NCI-H2029 treated with DMSO at 0.1 percent for 48 hours (cell line): ENCODE data around the gene C14orf180.

Experiments
- DNase-seq: peaks from one replicate; lab custom pipeline; 2025; lab: John Stamatoyannopoulos, UW

Gene C14orf180

GRCh38 chr14:104594310-104595046 is 14.9 kb downstream of the C14orf180 start:
- no peak for DNase-seq

- no peak for DNase-seq
These were observed 15.6 kb downstream of the C14orf180 start for GRCh38 chr14:104595116-104595675.

- DNase-seq = no peak
These were observed 16.4 kb downstream of the C14orf180 start for GRCh38 chr14:104595911-104596450.

GRCh38 chr14:104596451-104596918 is 16.9 kb downstream of the C14orf180 start:
- no peak for DNase-seq

GRCh38 chr14:104596927-104597351 is 17.4 kb downstream of the C14orf180 start:
- no peak for DNase-seq

DNA sequence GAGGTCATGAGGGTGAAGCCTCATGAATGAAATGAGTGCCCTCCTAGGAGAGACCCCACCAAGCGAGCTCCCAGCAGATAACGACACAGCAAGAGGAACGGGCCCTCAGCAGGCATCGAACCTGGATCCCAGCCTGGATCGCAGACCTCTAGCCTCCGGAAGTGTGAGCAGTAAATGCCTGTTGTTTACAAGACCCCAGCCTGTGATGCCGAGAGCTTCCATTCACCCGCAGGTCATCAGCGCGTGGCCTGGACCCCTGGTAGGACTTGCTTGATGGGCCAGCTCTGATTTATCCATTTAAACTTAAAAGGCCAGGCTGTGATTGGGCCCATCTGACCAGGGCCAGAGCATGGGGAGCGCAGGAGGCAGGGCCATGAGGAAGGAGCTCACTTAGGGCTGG is 18.0 kb downstream of the C14orf180 start:
- DNase-seq = no peak

GRCh38 chr14:104598039-104598909 is 18.7 kb downstream of the C14orf180 start:
- no peak for DNase-seq

DNA sequence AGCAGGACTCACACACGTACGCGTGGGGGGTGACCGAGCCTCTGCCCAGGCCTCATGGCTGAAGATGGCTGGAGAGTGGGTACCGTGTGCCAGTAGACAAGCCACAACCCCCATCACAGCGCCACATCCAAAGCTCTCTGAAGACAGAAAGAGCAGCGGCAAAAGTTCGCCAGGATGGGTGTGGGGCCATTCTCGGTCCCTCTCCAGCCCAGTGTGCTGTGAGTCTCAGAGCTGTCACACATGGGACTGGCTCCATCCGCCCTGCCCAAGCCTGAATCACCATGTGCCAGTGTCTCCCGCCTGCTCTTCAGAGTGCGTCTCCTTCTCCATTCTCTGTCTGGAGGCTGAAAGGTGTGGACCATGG is 19.3 kb downstream of the C14orf180 start:
- DNase-seq = no peak

- no peak for DNase-seq
These were observed 19.9 kb downstream of the C14orf180 start for GRCh38 chr14:104599446-104599845.

- no peak for DNase-seq
These were observed 20.6 kb downstream of the C14orf180 start for GRCh38 chr14:104600141-104600643.

GRCh38 chr14:104600805-104601204 is 21.2 kb downstream of the C14orf180 start:
- no peak for DNase-seq

DNA sequence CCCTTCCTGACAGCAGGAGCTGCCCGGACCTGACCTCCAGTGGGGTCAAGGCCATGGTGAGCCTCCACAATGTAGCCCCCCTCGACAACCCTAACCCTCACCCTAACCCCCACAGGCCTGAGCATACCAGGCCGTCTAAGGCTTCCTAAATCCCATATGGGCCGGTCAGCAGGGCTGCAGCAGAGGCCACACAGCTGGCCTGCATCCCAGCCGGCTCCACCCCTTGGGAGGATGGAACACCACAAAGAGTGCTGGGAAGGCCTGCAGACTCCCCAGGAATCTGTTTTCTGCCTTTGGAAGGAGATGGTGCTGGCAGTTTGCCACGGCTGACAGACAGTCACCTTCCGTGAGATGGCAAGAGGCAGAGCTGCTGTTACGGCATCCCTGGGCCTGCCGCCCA is 22.2 kb downstream of the C14orf180 start:
- DNase-seq = no peak

GRCh38 chr14:104602315-104602932 is 22.9 kb downstream of the C14orf180 start:
- no peak for DNase-seq

GRCh38 chr14:104602933-104603325 is 23.4 kb downstream of the C14orf180 start:
- no peak for DNase-seq

GRCh38 chr14:104603711-104604401 is 24.3 kb downstream of the C14orf180 start:
- DNase-seq = no peak

DNA sequence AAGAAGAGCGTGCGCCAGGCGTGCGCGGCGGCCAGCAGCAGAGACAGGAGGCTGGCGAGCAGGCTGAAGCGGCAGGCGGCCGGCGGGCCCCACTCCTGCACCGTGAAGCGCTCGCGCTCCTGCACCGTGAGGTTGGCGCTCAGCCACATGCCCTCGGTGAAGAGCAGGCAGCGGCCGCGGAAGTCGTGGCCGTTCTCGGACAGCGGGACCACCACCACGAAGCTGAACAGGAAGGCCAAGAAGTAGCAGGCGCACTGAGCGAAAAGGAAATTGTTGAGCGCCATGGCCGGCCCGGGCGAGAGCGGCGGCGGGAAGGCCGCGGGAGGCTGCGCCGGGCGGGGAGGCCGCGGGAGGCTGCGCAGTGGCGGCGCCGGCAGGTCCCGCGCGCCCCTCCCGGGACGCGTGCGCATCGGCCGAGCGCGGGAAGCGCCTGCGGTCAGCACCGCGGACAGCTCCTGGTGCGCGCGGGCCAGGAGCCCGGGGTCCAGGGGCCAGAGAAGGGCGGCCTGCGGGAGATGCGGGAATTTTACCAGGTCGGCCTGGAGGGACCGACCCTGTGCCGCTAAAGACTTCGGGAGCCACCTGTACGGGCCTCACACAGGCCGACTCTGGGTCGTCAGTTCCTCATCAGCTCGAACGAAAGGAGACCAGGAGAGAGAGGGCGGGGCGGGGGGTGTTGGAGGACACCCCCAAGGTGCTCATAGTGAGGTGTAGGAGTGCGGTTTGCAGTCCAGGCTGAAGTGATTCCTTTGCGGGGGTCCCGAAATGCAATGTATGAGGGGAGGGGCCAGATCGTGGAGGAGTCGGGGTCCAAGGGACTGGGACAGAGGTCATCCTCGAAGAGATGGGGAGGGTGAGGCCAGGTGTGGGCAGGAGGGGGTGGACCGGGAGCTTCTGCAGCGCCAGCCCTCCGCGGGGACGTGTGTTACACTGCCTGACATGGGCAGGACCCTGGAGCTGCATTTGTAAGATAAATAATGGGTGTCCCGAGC is 25.2 kb downstream of the C14orf180 start, which contains the start of gene TMEM179:
Gene TMEM179 (minus strand): TSS at position 315 of the 992 bp plus-strand sequence. CDS start 31 bp downstream, at position 284.
- DNase-seq = no peak

GRCh38 chr14:104609666-104610065 is 30.1 kb downstream of the C14orf180 start:
- DNase-seq = no peak

DNA sequence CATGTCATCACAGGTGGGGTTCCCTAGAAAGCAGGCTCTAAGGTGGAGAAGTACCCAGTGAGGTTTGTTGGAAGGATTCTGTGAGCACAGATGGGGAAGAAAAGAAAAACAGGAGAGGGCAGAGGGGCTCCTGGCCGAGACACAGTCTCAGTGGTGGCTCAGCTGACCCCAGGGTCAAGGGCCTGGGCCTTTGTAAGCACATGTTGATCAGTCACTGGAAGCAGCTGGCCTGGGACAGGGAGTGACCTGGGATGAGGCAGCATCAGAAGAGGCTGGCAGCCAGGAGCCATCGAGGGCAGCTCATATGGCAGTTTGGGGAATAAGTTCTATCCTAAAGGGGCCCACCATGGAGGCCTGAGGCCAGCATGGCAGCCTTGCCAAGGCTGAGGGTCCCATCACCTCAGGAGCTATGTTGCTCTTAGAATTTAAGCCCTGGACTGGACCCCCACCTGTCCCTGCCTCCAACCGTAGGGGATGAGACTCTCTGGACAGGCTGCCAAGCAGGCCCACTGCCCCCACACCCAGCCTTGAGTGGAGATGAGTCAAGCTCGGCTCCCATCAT is 31.3 kb downstream of the C14orf180 start:
- no peak for DNase-seq

DNA sequence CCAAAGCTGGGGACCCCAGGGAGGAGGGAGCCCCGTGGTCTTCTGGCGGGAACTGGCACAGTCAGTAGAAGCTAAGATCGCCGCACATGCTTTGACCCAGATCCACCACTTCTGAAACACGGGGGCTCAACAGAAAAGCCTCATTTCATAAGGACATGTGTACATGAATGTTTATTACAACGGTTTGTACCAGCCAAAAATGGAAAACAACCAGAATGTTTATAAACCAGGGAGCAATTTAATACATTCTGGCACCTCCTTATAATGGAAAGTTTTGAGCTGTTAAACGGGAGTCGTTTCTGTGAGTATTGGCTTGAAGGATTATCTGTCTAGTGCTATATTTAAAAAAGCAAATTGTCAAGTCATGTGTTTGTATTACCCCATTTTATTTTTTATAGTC is 32.3 kb downstream of the C14orf180 start:
- DNase-seq = no peak
